ENCODE measurements around the gene PPP1R1C.
"Not testable (repeated sequence)": the region's sequence is repeated elsewhere in the genome, so short reads cannot be mapped to it uniquely, and the experiment has no call there.

Gene PPP1R1C

DNA sequence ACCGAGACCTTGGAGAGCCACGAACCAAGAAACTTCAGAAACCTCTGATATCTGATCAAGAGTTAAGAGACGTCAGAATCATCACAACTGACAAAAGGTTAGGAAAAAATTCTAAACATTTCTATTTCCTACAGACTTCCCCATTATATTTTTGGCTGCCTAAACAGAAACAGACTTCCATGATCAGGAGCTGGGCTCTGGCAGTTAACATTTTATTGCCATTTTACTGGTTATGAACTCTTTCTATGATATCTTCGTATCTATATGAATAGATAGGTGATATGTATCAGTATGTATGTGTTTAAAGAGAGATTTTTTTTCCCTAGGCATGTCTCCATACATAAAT lies 31.1 kb upstream of the PPP1R1C start:
- Mint-ChIP-seq H3K4me3 (peak overlapping the region; percentile 6), H3K9me3 (no peaks in the 10 kb centered on the region), H3K4me1 (peaks cover 6% of the 10 kb centered on the region), H3K36me3 (ENCODE audit: insufficient read depth) (no peaks in the 10 kb centered on the region), H3K27ac (ENCODE audit: low read depth) (no peak overlapping the region), H3K27me3 (peaks cover 54% of the 10 kb centered on the region)
- DNase-seq (ENCODE audit: low spot score in 2 of 2) (no peak), ATAC-seq (replicated peaks; ENCODE audit: extremely low read depth, poor library complexity, severe bottlenecking) (no peak)

DNA sequence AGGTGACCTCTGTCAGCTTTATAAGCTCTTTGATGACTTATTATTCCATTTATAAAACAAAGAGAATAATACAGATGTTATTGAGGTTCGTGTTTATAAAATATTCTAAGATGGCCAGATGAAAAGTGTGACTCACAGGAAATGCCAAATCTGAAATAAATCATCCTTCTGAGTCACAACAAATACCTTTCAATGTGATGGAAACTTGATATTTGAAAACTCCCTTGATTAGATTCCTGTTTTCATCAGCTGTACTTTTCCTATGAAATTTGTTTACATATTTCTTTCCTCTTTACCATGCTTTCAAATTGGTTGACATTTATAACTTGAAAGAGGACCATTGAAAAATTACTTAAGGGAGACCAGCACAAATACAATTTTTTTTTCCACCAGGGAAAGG lies 30.6 kb upstream of the PPP1R1C start:
- no peak overlapping the region for H3K4me3 Mint-ChIP-seq
- H3K27ac Mint-ChIP-seq (ENCODE audit: low read depth): no peak overlapping the region
- no peak for DNase-seq (ENCODE audit: low spot score in 2 of 2)
- peaks cover 6% of the 10 kb centered on the region for H3K4me1 Mint-ChIP-seq
- ATAC-seq (replicated peaks; ENCODE audit: extremely low read depth, poor library complexity, severe bottlenecking): no peak
- peaks cover 50% of the 10 kb centered on the region for H3K27me3 Mint-ChIP-seq
- H3K9me3 Mint-ChIP-seq: no peaks in the 10 kb centered on the region
- H3K36me3 Mint-ChIP-seq (ENCODE audit: insufficient read depth): no peaks in the 10 kb centered on the region

DNA sequence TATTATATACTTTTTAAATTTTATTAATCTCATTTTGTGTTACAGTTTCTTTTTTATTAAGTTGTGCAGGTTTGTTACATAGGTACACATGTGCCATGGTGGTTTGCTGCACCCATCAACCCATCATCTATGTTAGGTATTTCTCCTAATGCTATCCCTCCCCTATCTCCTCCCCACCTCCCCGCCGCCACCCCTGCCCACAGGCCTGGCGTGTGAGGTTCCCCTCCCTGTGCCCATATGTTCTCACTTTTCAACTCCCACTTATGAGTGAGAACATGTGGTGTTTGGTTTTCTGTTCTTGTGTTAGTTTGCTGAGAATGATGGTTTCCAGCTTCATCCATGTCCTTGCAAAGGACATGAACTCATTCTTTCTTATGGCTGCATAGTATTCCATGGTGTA lies 29.8 kb upstream of the PPP1R1C start:
- not testable (repeated sequence) for H3K4me1 Mint-ChIP-seq; H3K36me3 Mint-ChIP-seq (ENCODE audit: insufficient read depth); H3K9me3 Mint-ChIP-seq; DNase-seq (ENCODE audit: low spot score in 2 of 2); H3K4me3 Mint-ChIP-seq; ATAC-seq (replicated peaks; ENCODE audit: extremely low read depth, poor library complexity, severe bottlenecking); H3K27ac Mint-ChIP-seq (ENCODE audit: low read depth)
- H3K27me3 Mint-ChIP-seq: peaks cover 58% of the 10 kb centered on the region

DNA sequence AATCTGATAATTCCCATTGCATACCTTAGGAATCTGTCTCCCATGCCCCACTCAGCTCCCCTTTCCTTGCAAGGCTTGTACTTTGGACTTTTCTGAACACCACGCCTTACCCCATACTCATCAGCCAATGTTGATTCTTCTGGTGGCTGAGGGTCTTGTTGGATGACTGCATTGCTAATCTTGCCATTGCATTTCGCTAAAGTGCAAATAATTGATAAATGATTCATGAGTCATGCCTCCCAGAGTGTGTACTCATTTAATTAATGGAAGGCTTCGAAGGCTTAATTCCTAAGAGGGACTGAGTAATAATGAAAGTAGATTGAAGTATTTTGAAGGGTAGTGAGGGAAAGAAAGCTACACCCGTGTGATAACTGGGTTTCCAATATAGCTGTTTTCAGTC lies 28.0 kb upstream of the PPP1R1C start:
- Mint-ChIP-seq H3K4me3 (no peak overlapping the region), H3K27ac (ENCODE audit: low read depth) (no peak overlapping the region), H3K4me1 (peaks cover 6% of the 10 kb centered on the region), H3K9me3 (no peaks in the 10 kb centered on the region), H3K36me3 (ENCODE audit: insufficient read depth) (peaks cover 2% of the 10 kb centered on the region), H3K27me3 (peaks cover 68% of the 10 kb centered on the region)
- ATAC-seq (replicated peaks; ENCODE audit: extremely low read depth, poor library complexity, severe bottlenecking) (no peak), DNase-seq (ENCODE audit: low spot score in 2 of 2) (no peak)

DNA sequence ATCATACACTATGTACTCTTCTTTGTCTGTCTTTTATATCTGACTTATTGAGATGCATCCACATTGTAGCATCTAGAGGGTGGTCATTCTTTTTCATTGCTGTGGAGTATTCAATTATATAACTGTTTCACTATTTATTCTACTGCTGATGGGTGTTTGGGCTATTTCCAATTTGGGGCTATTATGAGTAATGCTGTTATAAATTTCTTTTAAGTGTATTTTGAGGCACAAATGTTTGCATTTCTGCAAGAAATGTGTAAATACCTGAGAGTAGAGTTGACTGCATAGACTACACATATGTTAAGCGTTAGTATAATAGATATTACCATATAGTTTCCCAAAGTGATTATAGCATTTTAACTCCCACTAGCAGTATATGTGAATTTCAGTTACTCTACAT lies 26.9 kb upstream of the PPP1R1C start:
- Mint-ChIP-seq H3K9me3 (no peaks in the 10 kb centered on the region), H3K36me3 (ENCODE audit: insufficient read depth) (peaks cover 2% of the 10 kb centered on the region), H3K27ac (ENCODE audit: low read depth) (no peak overlapping the region), H3K27me3 (peaks cover 61% of the 10 kb centered on the region), H3K4me3 (no peak overlapping the region), H3K4me1 (peaks cover 3% of the 10 kb centered on the region)
- no peak for ATAC-seq (replicated peaks; ENCODE audit: extremely low read depth, poor library complexity, severe bottlenecking)
- DNase-seq (ENCODE audit: low spot score in 2 of 2): no peak

DNA sequence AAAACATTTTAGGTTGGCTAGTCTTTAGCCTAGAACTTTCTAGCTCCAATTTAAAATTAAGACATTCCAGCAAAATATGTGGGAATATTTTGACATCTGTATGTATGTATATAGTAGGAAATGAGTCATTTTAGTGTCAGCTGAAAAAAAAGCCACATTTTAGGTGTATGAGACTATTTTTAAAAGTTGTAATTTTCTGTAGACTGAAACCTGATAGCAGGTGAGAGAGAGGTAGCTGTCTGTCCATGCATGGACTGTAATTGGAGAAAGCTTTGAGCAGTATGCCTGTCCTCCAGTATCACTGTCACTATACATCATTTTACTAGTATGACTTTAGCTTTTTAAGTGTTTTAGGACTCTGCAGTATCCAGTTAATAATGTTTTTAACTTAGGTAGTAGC lies 26.1 kb upstream of the PPP1R1C start:
- no peaks in the 10 kb centered on the region for H3K4me1 Mint-ChIP-seq
- ATAC-seq (replicated peaks; ENCODE audit: extremely low read depth, poor library complexity, severe bottlenecking) (no peak), DNase-seq (ENCODE audit: low spot score in 2 of 2) (no peak)
- no peaks in the 10 kb centered on the region for H3K9me3 Mint-ChIP-seq
- H3K4me3 Mint-ChIP-seq: no peak overlapping the region
- peaks cover 60% of the 10 kb centered on the region for H3K27me3 Mint-ChIP-seq
- H3K27ac Mint-ChIP-seq (ENCODE audit: low read depth): no peak overlapping the region
- H3K36me3 Mint-ChIP-seq (ENCODE audit: insufficient read depth): peaks cover 2% of the 10 kb centered on the region

DNA sequence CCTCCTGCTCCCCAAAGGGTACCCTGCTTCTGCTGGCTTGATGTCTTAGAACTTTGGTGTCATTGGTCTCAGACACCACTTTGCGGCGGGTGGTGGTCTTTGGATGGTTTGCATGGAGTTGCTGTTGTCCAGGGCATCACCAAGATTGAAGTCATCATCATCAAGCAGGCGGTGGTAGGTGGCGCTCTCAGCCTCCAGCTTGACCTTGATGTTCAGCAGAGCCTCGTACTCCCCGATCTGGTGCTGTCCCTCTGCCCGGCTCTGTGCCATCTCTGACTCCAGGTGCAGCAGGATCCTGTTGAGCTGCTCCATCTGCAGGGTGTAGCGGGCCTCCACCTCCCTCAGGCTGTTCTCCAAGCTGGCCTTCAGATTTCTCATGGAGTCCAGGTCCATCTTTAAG lies 24.5 kb upstream of the PPP1R1C start:
- peaks cover 58% of the 10 kb centered on the region for H3K27me3 Mint-ChIP-seq
- DNase-seq (ENCODE audit: low spot score in 2 of 2); H3K27ac Mint-ChIP-seq (ENCODE audit: low read depth); H3K36me3 Mint-ChIP-seq (ENCODE audit: insufficient read depth); H3K9me3 Mint-ChIP-seq; ATAC-seq (replicated peaks; ENCODE audit: extremely low read depth, poor library complexity, severe bottlenecking); H3K4me1 Mint-ChIP-seq; H3K4me3 Mint-ChIP-seq: not testable (repeated sequence)

DNA sequence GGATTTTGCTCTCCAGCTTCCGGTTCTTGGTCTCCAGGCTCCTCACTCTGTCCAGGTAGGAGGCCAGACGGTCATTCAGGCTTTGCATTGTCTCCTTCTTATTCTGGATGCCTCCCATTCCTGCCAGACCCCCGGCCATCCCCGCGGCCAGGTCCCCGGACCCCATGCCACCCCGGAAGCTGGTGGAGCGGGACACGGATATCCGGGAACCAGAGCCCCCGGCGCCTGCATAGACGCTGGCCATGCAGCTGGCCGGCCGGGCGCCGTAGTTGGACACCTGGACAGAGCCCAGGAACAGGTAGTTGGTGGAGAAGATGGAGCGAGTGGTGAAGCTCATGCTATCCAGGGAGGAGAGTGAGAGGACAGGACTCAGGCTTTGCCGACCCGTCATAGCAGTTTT lies 23.5 kb upstream of the PPP1R1C start:
- Mint-ChIP-seq H3K27me3 (peaks cover 56% of the 10 kb centered on the region), H3K9me3 (no peaks in the 10 kb centered on the region), H3K4me3 (no peak overlapping the region), H3K4me1 (no peaks in the 10 kb centered on the region), H3K36me3 (ENCODE audit: insufficient read depth) (peaks cover 2% of the 10 kb centered on the region), H3K27ac (ENCODE audit: low read depth) (no peak overlapping the region)
- ATAC-seq (replicated peaks; ENCODE audit: extremely low read depth, poor library complexity, severe bottlenecking): no peak
- DNase-seq (ENCODE audit: low spot score in 2 of 2): no peak

DNA sequence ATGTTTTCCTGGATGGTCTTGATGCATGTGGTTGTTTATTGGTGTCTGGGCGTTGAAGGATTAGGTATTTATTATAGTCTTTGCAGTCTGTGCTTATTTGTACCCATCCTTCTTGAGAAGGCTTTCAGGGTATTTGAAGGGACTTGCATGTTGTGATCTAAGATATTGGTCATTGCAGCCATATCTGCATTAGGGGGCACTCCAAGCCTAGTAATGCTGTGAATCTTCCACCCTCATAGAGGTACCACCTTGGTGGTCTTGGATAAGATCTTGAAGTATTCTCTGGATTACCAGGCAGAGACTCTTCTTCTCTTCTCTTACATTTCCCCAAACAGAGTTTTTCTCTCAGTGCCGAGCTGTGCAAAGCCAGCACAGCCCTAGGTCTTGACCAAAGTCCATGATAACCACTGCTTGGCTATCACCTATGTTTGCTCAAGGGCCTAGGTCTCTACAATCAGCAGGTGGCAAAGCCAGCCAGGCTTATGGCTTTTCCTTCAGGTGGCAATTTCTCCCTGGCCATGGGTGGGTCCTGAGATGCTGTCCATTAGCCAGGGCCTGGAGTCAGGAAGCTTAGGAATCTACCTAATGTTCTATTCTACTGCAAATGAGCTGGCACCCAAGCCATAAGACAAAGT lies 15.4 kb upstream of the PPP1R1C start:
- H3K4me3 Mint-ChIP-seq: no peak overlapping the region
- DNase-seq (ENCODE audit: low spot score in 2 of 2): no peak
- H3K4me1 Mint-ChIP-seq: no peaks in the 10 kb centered on the region
- no peak for ATAC-seq (replicated peaks; ENCODE audit: extremely low read depth, poor library complexity, severe bottlenecking)
- no peak overlapping the region for H3K27ac Mint-ChIP-seq (ENCODE audit: low read depth)
- H3K27me3 Mint-ChIP-seq: peaks cover 67% of the 10 kb centered on the region
- H3K9me3 Mint-ChIP-seq: no peaks in the 10 kb centered on the region
- no peaks in the 10 kb centered on the region for H3K36me3 Mint-ChIP-seq (ENCODE audit: insufficient read depth)

DNA sequence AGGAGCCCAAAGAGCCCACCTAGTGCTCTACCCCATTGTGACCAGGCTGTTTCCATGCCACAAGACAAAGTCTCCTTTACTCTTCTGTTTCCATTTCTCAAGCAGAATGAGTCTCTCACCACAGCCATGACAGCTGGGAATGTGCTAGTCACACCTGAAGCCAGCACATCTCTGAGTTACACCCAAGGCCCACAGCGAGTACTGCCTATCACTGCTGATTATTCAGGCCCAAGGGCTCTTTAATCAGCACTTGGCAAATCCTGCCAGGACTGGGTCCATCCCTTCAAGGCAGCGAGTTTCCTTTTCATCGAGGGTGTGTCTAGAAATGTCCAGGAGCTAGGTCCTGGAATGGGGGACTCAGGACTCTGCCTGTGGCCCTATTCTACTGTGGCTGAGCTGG lies 14.6 kb upstream of the PPP1R1C start:
- no peaks in the 10 kb centered on the region for H3K9me3 Mint-ChIP-seq
- DNase-seq (ENCODE audit: low spot score in 2 of 2) (no peak), ATAC-seq (replicated peaks; ENCODE audit: extremely low read depth, poor library complexity, severe bottlenecking) (no peak)
- H3K27me3 Mint-ChIP-seq: peaks cover 67% of the 10 kb centered on the region
- no peaks in the 10 kb centered on the region for H3K36me3 Mint-ChIP-seq (ENCODE audit: insufficient read depth)
- H3K4me1 Mint-ChIP-seq: no peaks in the 10 kb centered on the region
- no peak overlapping the region for H3K4me3 Mint-ChIP-seq
- H3K27ac Mint-ChIP-seq (ENCODE audit: low read depth): no peak overlapping the region

DNA sequence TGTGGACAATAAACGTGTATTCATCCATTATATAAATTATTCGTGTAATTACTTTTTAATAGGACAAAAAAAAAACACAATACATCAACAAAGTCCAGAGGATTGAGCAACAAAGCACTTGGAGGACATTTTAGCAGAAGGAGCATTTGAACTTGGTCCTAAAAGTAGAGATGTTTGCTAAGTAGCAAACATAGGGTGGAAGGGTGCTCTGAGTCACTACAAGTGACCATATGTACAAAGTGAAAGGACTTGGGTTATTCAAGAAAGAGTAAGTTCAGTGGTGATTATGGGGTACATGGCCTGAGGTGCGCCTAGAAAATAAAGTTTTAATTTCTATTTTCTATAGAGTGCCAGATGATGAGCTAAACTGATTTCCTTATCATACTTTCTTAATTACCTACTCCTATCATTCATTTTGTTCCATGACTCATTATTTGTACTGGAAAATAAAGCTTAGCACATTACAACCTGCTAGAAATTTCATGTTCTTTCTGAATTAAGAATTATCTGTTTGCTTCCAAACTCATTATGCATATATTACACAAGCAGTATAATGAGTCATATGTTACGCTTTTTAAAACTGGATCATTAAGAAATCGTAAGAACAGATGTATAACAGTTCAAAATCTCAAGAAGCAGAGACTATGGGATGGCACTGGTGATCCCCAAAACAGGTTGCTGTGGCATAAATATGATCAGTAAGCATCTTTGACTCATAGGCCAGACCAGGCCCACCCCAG lies 13.1 kb upstream of the PPP1R1C start:
- Mint-ChIP-seq H3K27me3 (peaks cover 67% of the 10 kb centered on the region), H3K9me3 (no peaks in the 10 kb centered on the region), H3K4me1 (no peaks in the 10 kb centered on the region), H3K36me3 (ENCODE audit: insufficient read depth) (no peaks in the 10 kb centered on the region), H3K27ac (ENCODE audit: low read depth) (no peak overlapping the region), H3K4me3 (no peak overlapping the region)
- DNase-seq (ENCODE audit: low spot score in 2 of 2): no peak
- ATAC-seq (replicated peaks; ENCODE audit: extremely low read depth, poor library complexity, severe bottlenecking): no peak

DNA sequence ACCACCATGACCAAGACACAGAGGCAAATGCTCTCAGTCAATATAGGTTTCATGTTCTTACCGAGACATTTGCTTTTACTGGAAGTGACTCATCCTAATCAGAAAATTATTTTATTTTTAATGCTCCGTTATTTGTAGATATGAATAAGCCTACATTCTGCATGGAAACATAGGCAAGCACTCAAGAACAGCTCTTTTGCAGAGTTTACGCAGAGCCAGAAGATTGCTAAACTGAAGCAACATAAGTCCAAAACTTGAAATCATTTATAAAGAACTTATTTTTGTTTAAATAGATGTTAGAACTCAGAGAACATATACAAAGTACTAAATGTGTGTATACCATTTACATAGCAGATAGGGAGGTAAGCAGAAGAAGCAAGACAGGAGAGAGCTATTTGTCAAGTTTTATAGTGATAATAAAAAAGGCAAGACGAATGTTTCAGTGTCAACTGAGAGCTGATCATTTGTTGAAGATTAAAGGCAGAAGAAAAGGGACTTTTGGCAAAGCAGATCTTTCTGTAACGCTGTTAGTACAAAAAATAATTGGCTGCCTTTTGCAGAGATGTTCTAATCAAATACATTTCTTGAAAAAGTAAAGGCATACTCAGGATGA lies 12.4 kb upstream of the PPP1R1C start:
- no peak overlapping the region for H3K27ac Mint-ChIP-seq (ENCODE audit: low read depth)
- H3K4me1 Mint-ChIP-seq: no peaks in the 10 kb centered on the region
- no peaks in the 10 kb centered on the region for H3K9me3 Mint-ChIP-seq
- ATAC-seq (replicated peaks; ENCODE audit: extremely low read depth, poor library complexity, severe bottlenecking): no peak
- no peak overlapping the region for H3K4me3 Mint-ChIP-seq
- DNase-seq (ENCODE audit: low spot score in 2 of 2): no peak
- H3K27me3 Mint-ChIP-seq: peaks cover 66% of the 10 kb centered on the region
- H3K36me3 Mint-ChIP-seq (ENCODE audit: insufficient read depth): no peaks in the 10 kb centered on the region

DNA sequence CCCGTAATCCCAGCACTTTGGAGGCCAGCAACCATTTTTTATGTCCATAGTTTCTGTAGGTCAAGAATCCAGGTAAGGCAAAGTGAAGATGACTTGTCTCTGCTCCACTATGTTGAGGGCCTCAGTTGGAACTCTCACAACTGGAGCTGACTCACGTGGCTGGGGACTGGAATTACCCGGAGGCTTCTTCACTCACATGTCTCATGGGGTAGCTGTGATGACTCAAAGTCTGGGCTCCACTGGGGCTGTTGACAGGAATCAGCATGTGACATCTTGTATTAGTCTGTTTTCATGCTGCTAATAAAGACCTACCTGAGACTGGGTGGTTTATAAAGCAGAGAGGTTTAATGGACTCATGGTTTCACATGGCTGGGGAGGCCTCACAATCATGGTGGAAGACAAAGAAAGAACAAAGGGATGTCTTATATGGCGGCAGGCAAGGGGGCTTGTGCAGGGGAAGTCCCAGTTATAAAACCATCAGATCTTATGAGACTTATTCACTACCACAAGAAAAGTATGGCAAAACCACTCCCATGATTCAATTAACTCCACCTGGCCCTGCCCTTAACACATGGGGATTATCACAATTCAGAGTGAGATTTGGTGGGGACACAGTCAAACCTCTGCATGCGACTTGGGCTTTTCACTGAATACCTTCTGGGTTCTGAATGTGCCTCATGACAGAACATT lies 7.8 kb upstream of the PPP1R1C start:
- no peak for DNase-seq (ENCODE audit: low spot score in 2 of 2)
- no peaks in the 10 kb centered on the region for H3K4me1 Mint-ChIP-seq
- no peaks in the 10 kb centered on the region for H3K9me3 Mint-ChIP-seq
- no peak overlapping the region for H3K27ac Mint-ChIP-seq (ENCODE audit: low read depth)
- peaks cover 33% of the 10 kb centered on the region for H3K27me3 Mint-ChIP-seq
- no peak overlapping the region for H3K4me3 Mint-ChIP-seq
- no peak for ATAC-seq (replicated peaks; ENCODE audit: extremely low read depth, poor library complexity, severe bottlenecking)
- H3K36me3 Mint-ChIP-seq (ENCODE audit: insufficient read depth): no peaks in the 10 kb centered on the region
